Stimulated activated CD8-positive, alpha-beta memory T cell treated with anti-CD3 and anti-CD28 coated beads, Interleukin-4, amount 100 ng/mL, for 24 hours (primary cell): ENCODE measurements around the gene CENATAC.
A peak's percentile ranks its signal among the peaks of the same experiment; 100 is the strongest.
"Not testable (repeated sequence)": the region's sequence is repeated elsewhere in the genome, so short reads cannot be mapped to it uniquely, and the experiment has no call there.

ENCODE experiments used
- DNase-seq: peaks from one replicate; pipeline ENCODE4 v3.0.0-alpha.2; 2020; ENCODE audit warnings: low read depth

Gene CENATAC

DNA sequence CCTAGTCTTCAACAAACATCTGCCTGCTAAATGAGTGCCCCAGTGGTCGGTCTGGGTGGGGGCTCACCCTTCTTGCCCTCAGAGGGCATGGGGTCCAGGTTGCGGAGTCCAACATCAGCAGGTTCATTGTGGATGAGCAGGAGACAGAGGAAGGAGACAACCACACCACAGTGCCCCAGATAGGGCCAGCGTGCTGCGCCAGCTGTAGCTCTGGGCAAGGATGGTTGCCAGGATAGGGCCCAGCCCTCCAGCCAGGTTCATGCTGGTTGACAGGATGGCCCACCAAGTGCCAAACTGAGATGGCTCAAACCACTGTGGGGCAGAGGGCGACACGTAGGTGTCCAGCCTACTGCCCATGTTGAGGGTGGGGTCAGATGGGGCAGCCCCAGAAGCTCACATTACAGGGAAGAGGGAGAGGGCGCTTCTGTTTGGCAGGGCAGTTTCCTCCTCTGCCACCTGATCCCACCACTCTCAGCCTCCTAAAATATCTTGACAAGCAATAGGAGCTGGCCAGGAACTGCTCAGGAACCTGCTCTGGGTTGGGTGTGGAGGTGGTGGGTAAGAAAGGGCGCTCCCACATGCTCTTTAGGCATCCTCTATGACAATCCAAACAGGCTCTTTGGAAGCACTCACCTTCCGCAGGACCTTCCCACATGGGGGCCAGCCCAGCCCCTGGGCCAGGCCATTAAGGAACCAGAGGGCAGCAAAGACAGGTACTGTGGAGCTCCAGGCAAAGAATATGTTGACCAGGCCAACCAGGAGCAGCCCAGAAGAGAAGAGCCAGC is 29.8 kb downstream of the CENATAC start:
- no peak for DNase-seq

DNA sequence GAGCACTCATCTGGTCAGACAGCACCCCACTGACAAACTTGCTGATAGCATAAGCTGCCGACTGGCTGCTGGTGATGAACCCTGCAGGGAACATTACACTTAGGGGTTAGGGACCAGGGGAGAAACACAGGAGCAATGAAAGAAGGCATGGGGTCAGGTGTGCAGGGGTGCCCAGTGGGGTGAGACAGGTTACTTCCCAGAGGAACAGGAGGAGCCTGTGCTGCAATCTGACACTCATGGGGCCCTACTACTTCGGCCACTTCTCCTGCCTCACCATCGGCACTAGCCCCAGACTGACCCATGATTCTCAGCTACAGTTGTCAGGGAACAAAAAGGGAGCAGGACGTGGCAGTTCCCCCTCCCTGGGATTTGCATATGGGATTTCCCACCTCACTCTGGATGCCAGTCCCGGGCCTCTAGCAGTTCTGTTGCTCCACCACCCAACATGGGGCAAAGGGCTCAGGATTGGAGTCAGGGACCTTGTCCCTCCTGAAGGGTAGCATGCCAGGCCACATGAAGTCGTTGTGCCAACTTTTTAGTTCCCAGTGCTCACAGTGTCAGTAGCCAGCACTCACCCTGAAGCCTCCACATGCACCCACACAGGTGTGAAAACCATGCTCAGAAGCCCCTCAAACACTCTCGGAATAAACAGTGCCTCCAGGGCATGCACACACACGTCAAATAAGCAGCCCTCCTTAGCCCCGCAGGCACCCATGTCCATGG is 30.6 kb downstream of the CENATAC start:
- no peak for DNase-seq

DNA sequence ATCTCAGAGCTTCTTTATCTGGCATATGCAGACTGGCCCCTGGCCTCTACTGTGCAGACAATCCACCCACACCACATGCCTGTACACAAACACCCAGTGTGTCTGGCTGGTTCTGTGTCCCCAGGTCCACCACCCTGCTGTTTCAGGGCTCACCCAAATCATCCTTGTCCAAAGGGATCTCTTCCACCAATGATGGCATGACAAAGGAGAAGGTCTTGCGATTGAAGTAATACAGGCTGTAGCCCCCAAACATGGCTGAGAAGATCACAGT is 31.1 kb downstream of the CENATAC start:
- no peak for DNase-seq

DNA sequence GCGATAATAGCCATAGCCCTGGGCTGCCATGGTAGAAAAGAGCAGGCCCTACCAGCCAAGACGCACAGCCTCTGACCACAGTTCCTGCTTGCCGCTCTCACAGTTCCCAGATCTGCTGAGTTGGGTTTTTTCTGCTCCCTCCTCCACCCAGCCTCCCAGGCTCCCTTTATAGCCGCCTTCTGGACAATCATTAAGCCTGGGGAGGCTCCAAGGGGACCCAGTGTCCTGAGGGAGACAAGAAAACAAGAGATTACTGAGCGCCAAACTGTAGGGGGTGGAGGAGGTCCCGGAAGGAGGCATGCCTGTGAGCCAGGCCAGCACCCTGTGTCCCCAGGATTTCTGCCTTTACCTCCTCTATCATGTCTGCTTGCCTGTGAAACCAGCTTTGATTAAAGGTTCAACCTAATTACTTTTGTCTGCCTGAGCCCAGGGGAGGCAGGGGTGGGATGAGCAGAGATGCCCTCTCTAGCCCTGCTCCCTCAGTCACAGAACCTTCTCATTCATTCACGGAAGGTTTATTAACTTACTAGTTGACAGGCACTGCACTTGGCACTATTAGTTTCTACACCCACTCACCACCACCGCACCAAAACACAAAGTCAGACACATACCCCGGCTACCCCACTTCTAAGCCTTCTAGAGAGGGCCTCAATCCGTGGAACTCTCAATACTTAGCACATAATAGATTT is 31.5 kb downstream of the CENATAC start:
- no peak for DNase-seq

DNA sequence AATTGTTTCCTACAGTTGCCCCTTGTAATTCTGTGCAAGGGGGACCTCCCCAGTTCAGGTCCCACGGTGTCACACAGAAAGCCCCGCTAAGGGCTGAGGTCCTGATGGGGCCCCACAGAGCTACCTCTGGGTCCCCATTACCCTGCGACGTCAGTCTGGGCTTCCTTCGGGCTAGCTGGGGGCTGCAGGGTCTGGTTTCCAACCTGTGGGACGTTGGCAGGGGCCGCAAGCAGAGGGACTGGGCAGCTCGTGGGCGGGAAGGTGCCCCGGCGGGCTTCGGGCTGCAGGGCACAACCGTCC is 32.0 kb downstream of the CENATAC start:
- DNase-seq: no peak

DNA sequence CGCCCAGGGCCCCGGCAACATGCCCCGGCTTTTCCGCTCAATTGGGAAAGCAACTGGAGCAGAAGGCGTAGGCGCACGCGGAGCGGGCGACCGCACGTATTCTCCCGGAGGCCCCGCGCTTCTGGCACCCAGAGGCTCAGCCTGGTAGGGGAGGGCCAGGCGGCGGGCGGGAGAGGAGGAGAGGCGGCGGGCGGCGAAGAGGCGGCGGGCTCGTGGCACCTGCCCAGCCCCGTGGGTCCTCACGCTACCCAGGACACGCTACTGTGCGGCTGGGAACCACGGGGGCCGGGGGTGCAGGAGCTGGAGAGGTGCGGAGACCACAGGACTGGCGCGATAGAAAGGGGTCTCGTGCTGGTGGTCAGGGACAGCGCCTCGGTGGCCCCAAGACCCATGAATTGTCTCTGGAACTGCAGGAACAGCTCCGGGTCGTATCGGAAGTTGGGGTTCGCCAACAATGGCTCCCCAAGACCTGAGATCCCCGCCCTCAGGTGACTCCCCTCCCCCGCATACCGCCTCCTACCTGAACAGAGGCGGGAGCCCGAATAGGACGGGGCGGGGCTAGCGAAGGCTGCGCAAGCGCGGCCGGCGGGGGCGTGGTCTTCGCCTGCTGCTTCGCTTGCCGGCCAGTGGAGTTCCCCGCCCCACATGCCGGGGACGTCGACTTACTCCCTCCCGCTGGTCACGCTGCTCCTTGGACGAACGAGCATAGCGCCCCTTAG is 32.5 kb downstream of the CENATAC start, which contains the start of gene SLC37A4:
Gene SLC37A4 (minus strand): TSS at position 549 of the 719 bp plus-strand sequence.
- peak; percentile 99 for DNase-seq

DNA sequence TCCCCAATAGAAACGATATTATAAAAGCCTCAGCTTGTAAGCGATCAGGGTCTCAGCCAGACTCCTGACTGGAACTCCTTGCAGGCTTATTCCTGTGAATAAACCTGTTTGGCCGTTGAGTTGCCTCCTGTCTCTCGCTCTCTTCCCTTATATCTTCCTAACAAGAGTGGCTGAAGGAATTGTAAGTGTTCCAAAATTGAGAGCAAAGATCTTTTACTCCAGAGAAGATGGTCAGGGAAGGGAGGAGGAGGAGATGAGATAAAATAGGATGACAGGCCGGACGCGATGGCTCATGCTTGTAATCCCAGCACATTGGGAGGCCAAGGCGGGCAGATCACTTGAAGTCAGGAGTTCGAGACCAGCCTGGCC is 34.0 kb downstream of the CENATAC start:
- no peak for DNase-seq

DNA sequence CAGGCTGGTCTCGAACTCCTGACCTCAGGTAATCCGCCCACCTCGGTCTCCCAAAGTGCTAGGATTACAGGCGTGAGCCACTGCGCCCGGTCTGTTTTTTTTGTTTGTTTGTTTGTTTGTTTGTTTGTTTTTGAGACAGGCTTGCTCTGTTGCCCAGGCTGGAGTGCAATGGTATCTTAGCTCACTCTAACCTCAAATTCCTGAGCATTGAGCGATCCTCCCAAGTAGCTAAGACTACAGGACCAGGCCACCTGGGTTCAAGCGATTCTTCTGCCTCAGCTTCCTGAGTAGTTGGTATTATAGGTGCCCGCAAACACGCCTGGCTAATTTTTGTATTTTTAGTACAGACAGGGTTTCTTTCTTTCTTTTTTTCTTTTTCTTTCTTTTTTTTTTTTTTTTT is 35.5 kb downstream of the CENATAC start:
- DNase-seq: not testable (repeated sequence)

DNA sequence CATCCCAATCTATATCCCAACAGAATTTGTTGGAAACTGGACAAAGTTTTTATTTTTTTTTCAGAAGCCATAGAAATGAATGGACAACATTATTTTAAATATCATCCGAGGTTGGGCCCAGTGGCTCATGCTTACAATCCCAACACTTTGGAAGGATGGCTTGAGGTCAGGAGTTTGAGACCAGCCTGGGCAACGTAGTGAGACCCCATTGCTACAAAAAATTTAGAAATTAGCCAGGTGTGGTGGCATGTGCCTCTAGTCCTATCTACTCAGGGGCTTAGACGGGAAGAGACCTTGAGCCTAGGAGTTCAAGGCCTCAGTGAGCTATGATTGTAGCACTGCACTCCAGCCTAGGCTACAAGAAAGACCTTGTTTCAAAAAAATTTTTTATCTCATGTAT is 36.9 kb downstream of the CENATAC start:
- no peak for DNase-seq

DNA sequence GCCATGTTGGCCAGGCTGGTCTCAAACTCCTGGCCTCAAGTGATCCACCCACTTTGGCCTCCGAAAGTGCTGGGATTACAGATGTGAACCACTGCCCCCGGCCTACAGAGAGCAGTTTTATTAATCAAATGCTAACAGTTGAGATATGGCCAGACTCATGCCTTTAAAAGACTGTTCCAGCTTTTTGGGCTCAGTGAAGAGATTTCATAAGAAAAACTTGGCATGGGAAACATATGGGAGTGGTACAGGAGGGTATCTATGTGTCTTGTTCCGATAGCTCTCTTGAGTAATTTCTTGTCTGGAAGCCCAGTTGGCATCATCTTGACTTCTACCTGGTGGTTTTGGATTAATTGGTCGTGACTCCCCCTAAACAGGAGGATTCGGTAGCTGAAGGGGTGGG is 40.9 kb downstream of the CENATAC start:
- DNase-seq: no peak

DNA sequence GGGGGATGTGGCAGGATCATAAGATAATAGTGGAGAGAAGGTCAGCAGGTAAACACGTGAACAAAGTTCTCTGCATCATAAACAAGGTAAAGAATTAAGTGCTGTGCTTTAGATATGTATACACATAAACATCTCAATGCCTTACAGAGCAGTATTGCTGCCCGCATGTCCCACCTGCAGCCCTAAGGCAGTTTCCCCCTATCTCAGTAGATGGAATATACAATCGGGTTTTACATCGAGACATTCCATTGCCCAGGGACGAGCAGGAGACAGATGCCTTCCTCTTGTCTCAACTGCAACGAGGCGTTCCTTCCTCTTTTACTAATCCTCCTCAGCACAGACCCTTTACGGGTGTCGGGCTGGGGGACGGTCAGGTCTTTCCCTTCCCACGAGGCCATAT is 41.5 kb downstream of the CENATAC start:
- not testable (repeated sequence) for DNase-seq

DNA sequence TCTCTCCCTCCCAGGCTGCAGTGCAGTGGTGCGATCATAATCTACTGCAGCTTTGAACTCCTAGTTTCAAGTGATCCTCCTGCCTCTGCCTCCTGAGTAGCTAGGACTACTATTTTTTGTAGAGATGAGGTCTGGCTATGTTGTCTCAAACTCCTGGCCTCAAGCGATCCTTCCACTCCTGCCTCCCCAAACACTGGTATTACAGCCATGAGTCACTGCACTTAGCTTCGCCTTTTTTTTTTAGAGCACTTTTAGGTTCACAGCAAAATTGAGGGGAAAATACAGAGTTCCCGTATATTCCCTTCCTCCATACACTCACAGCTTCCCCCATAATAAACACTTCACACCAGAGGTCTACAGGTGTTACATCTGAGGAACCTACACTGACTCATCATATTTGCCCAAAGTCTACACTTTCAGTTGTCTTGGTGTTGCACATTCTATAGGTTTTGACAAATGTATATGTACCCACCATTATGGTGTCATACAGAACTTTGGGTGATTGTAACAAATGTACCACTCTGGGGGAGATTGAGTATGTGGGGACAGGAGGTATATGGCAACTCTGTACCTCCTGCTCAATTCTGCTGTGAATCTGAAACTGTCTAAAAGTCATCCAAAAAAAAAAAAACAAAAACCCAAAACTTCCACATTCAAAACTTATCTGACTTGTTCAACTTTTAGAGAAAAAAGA is 44.0 kb downstream of the CENATAC start:
- DNase-seq: no peak

DNA sequence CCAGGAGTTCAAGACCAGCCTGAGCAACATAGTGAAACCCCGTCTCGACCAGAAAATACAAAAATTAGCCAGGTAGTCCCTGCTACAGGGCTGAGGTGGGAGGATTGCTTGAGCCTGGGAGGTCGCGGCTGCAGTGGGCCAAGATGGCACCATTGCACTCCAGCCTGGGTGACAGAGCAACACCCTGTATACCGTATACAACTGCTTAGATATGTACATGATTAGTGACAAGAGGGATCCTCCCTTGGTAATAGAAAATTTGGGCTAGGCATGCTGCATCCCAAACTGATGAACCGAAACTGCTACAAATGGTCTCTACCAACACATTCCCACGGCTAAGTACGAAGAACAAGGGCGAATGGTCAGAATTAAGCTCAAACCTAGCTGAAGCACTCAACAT is 45.0 kb downstream of the CENATAC start:
- DNase-seq: no peak

DNA sequence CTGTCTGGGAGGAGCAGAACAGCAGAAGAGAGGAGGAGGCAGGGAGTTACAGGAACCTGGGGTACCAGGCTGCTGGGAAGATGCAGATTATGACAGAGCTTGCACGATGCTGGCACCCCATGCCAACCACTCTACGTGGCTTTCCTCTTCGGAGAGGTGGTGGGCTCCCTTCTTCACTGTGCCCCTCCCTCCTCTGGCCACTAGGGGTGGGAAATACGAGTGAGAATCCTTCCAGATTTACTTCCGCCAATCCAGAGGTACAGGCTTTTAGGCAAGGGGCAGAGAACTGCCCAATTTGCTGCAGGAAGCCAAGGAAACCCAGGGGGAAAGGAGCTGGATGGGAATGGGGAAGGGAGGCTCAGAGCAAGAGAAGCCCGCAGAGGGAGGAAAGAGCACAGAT is 46.8 kb downstream of the CENATAC start:
- DNase-seq: no peak

DNA sequence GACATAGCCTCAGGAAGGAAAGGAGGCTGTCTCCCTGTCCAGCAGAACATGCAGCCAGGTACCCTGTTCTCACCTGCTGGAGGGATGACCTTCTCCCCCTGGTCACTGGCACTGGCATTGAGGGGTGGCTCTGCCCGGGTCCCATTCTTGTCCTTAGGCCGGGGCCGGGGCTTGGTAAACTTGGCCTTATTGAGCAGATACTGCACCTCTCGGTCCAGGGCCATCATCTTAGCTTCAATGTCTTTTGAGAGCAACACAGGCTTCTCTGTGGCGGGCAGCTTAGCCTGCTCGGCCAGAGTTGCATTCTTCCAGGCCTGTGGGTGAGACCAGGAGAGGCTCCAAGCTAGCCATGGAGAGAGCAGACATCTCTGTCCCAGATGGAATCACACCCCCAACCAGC is 48.6 kb downstream of the CENATAC start:
- no peak for DNase-seq

DNA sequence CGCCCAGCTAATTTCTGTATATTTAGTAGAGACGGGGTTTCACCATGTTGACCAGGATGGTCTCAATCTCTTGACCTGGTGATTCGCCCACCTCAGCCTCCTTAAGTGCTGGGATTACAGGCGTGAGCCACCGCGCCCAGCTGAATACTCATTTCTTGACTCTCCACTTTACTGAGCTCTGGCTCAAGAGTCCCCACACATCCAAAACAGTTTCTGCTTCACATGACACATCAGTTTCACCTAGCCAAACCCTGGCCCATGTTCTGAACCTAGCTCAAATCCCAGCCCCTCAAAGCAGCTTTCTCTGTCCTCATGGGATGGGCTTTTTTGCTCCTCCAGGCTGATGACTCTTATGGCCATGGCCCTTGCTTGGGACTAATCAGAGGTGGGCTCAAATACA is 49.3 kb downstream of the CENATAC start:
- no peak for DNase-seq

DNA sequence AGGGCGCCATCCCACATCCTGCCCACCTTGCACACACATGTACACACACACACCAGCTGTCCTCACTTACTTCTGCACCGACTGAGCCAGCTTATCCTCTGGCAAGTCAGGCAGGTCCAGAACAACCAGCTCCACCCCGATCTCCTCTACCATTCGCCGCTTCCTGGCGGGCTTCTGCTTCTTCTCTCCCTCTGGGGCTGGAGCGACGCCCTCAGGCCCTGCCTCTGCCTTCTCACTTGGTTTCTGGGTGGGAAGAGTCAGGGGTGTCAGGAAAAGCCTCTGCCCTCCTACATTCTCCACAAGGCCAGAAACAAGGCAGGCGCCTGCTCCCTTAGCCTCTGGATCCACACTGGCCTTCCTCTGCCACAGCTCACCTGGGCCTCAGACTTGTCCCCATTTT is 50.7 kb downstream of the CENATAC start:
- DNase-seq: no peak

DNA sequence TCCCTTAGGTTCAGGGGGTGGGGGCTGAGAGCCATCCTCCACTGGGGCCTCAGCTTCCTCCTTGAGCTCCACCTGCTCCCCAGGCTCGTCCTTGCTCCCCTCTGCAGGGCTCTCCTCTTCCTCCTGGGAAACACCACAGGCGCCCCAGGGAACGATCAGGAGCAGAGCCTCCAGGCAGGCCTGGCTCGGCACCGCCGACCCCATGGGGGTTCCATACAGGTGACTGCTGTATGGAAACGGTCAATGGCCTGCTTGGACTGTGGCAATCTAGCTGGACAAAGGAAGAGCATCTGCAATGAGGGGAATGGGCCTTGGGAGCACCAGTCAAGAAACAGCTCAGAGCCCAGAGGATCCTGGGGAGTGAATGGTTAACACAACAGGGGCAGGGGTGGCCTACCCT is 51.1 kb downstream of the CENATAC start:
- no peak for DNase-seq

DNA sequence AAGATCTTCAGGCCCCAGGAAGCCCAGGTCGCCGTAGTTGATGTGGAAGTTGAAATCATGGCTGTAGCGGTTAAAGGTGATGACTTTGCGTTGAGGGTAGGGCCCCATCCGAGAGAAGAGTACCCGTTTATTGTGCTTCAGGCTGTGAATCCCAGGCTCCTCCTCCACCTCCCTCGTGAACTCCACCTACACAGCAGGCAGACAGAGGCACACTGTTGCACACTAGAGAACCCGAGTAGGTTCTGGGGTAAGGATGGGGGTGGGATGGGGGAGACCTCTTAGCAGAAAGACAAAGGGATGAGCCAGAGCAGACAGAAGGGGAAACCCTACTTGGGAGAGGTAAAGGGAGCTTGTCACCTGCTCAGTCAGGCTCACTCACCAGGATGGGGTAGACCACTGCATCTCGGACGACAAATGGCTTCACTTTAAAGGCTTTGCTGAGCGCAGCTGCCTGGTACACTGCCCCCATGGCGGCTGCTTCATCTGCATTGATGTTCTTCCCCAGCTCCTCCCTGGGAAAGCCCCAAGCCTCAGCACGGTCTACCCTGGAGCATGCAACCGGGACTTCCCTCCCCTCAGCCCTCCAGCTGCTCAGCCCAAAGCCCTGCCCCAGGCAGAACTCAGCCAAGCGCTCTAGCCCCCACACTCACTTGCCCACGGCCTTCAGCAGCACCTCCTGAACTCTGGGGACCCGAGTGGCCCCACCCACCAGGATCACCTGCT is 53.7 kb downstream of the CENATAC start:
- DNase-seq: no peak

DNA sequence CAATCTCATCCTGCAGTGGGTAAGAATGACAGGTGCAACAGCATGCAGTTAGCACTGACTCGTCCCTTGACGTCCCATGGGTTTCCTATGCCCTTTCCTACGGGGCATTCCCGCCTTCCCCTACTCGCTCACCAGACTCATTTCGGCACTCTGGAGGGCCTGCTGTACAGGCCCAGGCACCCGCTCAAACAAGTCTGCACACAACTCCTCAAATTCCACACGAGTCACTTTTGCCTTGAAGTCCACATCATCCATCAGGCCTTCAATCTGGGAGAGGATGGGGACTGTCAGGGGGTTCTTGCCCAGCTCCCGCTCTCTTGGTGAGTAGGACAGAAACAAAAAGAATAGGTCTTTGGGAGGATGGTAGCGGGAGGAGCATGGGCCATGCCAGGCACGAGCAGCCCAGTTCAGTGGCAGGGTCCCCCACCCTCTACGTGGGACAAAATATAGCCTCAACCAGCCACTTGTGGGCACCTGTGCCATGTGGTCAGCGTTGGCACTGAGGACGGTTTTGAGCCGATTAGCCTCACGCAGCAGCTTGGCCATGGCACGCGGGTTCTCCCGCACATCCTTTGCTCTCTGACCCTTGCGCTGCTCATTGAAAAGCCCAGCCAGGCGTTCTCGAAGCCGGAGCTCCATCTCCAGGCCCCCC is 54.4 kb downstream of the CENATAC start:
- DNase-seq: no peak

DNA sequence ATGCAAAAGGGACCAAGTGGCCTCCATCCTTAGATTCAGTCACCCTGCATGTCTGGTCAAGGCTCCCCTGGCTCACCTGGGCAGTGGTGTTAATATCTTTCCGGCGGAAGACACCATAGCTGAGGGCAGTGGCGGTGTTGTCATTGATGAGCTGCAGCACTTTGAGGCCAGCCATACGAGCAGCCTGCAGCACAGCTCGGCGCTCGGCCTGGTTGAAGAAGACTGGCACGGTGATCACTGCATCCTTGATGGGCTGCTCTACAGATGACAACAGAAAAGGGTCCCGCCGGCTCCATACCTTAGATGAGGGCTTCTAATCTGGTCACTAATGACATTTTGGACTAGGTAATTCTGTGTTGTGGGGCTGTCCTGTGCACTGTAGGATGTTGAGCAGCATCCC is 56.5 kb downstream of the CENATAC start:
- no peak for DNase-seq
